DLD1 (cell line): ENCODE results near the gene STX1A.

Experiments used
- in situ Hi-C: cut with HindIII; loops from 2 replicates; pipeline ENCODE4 v1.10.0; 2017; ENCODE audit warnings: low sequenced_read_pairs

The STX1A gene

GRCh38 chr7:73718905-73719805 lies at the start of gene STX1A:
TSS of gene STX1A (minus strand) at chr7:73719669. CDS start at chr7:73719631, 38 bp downstream.
- in situ Hi-C loops: no loop called here

GRCh38 chr7:73768641-73769480 lies 49.4 kb upstream of the STX1A start:
- in situ Hi-C loops: no loop called here

GRCh38 chr7:73766556-73767229 lies 47.2 kb upstream of the STX1A start:
- in situ Hi-C loops: no loop called here

- in situ Hi-C loops: no loop called here
These were observed 43.2 kb upstream of the STX1A start for GRCh38 chr7:73762659-73762999.

GRCh38 chr7:73761854-73762658 lies 42.6 kb upstream of the STX1A start:
- in situ Hi-C loops: no loop called here

GRCh38 chr7:73758581-73759138 lies 39.2 kb upstream of the STX1A start:
- in situ Hi-C loops: no loop called here

- in situ Hi-C loops: no loop called here
These were observed 30.7 kb upstream of the STX1A start for GRCh38 chr7:73749931-73750776.

- in situ Hi-C loops: no loop called here
These were observed 26.9 kb upstream of the STX1A start for GRCh38 chr7:73746378-73746777.

- in situ Hi-C loops: no loop called here
These were observed 23.5 kb upstream of the STX1A start for GRCh38 chr7:73742753-73743641.

- in situ Hi-C loops: no loop called here
These were observed 22.9 kb upstream of the STX1A start for GRCh38 chr7:73742338-73742752.

GRCh38 chr7:73741600-73741999 lies 22.1 kb upstream of the STX1A start:
- in situ Hi-C loops: no loop called here

- in situ Hi-C loops: no loop called here
These were observed 21.3 kb upstream of the STX1A start for GRCh38 chr7:73740771-73741170.

- in situ Hi-C loops: no loop called here
These were observed 20.7 kb upstream of the STX1A start for GRCh38 chr7:73740212-73740611.

- in situ Hi-C loops: no loop called here
These were observed 19.9 kb upstream of the STX1A start for GRCh38 chr7:73739387-73739767.

GRCh38 chr7:73738612-73739386 lies 19.3 kb upstream of the STX1A start, which contains the start of gene ABHD11:
TSS of gene ABHD11 (minus strand) at chr7:73738802. CDS start at chr7:73738770, 32 bp downstream.
- in situ Hi-C loops: no loop called here

- in situ Hi-C loops: no loop called here
These were observed 18.7 kb upstream of the STX1A start for GRCh38 chr7:73738220-73738611.

- in situ Hi-C loops: no loop called here
These were observed 18.2 kb upstream of the STX1A start for GRCh38 chr7:73737491-73738219.
